GDM1 (cell line): ENCODE results near the gene CACNB2.
"Not testable (repeated sequence)": the region's sequence is repeated elsewhere in the genome, so short reads cannot be mapped to it uniquely, and the experiment has no call there.

Source experiments
- DNase-seq: peaks from one replicate; lab custom pipeline; 2025; lab: John Stamatoyannopoulos, UW

Gene CACNB2

GRCh38 chr10:18201877-18202276 is 61.7 kb downstream of the CACNB2 start:
- DNase-seq: no peak

DNA sequence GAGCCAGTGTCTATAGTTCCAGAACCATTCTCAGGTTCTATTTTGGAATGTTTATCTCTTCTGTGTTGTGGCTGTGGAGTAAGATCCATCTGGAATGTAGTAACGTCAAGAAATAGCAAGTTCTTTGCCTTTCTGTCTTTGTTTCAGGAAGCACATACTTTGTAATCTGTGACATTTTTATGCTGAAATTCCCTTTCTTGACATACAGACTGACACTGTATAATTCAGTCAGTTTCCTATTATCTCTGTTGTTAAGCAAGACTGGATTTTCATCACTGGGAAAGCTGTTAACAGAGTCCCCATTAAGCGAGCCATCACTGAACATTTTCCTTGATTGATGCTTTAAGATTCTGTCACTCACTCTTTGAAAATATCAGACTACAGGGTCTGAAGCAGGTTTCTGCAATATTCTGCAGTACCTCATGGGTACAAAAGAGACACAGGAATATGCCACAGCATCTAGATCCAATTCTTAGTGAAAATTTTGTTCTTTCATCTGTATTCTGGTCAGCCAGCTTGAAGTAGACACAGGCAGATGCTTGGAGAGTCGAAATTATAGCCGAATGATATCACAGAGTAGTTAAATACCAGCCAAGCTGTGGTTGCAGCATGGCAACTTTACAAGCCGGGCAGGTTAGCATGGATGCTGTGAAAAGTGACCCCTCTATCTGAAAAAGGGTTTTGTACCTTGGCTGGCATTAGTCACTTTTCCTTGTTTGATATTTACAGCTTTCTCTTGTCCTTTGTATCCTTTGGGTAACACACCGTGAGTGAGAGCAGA is 62.6 kb downstream of the CACNB2 start:
- no peak for DNase-seq

- no peak for DNase-seq
Measured at GRCh38 chr10:18203471-18203870, 63.2 kb downstream of the CACNB2 start.

DNA sequence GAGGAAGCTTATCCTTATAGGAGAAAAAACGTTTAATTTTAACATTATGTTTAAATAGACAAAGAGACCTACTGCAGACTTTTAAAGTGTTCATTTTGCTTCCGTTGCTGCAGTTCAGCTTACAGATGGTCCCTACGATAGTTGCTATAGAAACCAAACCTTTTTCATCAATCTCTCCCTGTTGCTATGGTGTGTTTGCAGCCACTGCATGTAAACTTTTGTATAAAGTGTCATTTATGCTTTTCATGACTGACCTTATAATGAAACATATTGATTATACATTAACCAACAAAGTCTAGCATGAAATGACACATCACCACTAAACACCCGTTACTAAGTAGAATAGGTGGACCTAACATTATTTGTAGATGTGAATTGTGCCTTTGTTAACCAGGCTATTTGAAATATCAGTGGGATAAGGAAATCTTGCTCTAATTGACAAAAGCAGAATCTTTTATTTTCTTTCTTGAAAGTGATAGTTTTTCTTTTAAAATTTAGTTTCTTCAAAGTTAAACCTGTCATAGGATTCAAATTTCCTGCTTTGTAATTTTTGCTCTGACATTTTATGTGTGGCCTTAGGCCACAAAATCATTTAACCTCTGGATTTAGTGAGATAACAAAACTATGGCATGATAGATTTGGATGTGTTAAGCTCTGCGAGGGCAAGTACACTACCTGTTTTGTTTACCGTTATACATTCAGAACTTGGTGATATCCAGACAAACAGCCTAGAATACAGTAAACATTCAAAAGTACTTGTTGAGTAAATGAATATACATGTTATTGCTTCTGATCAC is 64.0 kb downstream of the CACNB2 start:
- no peak for DNase-seq

GRCh38 chr10:18205098-18205834 is 65.0 kb downstream of the CACNB2 start:
- no peak for DNase-seq

DNA sequence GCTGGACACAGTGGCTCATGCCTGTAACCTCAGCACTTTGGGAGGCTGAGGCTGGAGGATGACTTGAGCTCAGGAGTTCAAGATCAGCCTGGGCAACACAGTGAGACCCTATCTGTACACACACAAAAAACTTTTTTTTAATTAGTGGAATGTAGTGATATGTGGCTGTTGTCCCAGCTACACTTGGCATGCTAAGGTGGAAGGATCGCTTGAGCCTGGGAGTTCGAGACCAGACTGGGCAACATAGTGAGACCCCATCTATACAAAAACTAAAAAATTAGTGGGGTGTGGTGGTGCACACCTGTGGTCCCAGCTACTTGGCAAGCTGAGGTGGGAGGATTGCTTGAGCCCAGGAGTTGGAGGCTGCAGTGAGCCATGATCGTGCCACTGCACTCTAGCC is 68.0 kb downstream of the CACNB2 start:
- DNase-seq: not testable (repeated sequence)

GRCh38 chr10:18209241-18209640 is 69.0 kb downstream of the CACNB2 start:
- DNase-seq: no peak

DNA sequence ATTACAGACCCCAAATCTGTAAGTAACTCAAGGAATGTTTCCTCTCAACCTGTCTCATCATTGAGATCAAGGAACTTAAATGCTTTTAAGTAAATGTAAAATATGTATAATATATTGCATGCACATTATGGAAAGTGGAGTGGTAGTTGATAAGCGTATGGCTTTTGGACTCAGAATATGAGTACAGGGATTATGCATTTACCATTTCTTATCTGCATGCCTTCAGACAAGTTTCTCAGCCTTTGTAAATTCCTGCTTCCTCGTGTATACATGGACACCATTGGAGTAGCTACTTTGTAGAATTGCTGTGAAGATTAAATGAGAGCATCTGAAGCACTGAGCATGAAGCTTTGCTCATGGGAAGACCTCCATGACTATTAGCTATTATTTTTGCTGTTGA is 70.5 kb downstream of the CACNB2 start:
- no peak for DNase-seq

GRCh38 chr10:18211862-18212261 is 71.6 kb downstream of the CACNB2 start:
- no peak for DNase-seq

GRCh38 chr10:18213271-18213670 is 73.0 kb downstream of the CACNB2 start:
- no peak for DNase-seq

DNA sequence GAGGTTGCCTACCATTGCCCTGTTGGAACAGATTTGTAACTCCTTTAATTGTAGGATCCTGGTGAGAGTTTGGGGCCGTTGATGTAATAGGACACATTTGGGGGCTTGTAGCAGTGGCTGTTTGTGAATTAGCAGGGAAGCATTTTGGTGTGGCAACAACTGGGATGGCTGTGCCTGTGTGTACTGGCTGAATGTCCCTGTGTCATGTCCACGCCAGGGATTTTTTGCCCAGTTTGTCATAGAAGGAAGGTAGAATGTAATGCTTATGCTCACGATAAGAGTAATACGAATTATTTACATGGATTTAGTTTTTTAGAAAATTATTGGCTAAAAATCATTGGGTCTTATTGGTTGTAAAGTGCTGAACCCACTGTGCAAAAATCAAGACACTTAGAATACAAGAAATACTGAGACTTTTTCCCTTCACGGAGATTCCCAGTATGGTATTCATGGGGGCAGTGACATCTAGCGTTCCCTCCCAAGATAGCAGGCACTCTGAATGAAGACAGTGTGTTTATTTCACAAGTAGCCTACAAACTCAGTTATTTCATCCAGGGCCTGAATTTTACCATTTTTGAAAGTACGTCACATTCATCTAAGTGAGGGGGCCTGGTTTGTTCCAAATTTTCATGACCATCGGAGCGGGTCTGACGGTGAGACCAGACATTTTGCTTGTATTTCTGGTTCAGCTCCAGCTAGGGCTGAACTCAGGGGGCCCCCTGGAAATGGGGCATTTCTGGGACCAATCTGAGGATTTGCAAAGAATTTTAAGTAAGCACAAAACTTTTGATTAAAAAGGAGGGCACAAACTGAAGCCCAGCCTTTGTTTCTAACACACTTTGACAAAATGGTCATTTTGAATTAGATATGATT is 74.7 kb downstream of the CACNB2 start:
- DNase-seq: no peak

DNA sequence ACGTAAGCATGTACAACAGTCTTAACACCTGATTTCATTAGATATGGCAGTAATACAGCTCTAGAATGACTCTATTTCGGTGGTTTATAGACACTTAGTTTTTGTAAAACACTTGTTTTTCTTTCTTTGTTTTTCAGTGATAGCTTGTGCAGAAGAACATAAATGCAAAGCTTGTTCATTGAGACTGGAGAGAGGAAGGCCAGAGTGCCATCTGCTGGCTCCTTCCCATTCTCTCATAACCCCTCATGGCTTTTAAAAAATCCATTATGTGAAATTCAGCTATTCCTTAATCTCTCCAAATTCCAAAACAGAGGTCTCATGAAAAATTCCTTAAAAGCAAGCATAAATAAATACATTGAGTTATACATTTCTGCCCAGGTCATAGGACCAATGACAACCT is 76.3 kb downstream of the CACNB2 start:
- no peak for DNase-seq

DNA sequence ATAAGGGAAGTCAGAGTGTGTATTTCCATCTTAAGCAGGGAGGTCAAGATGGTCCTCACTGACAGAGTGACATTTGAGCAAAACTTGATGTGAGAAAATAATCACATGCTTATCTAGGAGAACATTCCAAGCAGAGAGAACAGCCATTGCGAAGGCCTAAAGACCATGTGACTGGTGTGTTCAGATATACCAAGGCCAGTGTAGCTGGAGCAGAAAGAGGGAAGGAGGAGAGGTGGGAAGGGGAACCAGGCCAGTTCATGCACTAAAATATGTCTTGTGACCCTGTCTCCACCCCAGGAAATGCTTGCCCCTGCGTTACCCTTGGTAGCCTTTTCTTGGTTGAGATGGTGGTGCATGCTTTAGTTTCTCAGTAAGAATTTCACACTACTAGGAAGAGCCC is 77.4 kb downstream of the CACNB2 start:
- DNase-seq: no peak

GRCh38 chr10:18219146-18219545 is 78.9 kb downstream of the CACNB2 start:
- DNase-seq: no peak

GRCh38 chr10:18221123-18221522 is 80.9 kb downstream of the CACNB2 start:
- no peak for DNase-seq

GRCh38 chr10:18221882-18222281 is 81.7 kb downstream of the CACNB2 start:
- DNase-seq: no peak

- no peak for DNase-seq
Measured at GRCh38 chr10:18222866-18223265, 82.6 kb downstream of the CACNB2 start.

GRCh38 chr10:18223898-18224297 is 83.7 kb downstream of the CACNB2 start:
- no peak for DNase-seq

DNA sequence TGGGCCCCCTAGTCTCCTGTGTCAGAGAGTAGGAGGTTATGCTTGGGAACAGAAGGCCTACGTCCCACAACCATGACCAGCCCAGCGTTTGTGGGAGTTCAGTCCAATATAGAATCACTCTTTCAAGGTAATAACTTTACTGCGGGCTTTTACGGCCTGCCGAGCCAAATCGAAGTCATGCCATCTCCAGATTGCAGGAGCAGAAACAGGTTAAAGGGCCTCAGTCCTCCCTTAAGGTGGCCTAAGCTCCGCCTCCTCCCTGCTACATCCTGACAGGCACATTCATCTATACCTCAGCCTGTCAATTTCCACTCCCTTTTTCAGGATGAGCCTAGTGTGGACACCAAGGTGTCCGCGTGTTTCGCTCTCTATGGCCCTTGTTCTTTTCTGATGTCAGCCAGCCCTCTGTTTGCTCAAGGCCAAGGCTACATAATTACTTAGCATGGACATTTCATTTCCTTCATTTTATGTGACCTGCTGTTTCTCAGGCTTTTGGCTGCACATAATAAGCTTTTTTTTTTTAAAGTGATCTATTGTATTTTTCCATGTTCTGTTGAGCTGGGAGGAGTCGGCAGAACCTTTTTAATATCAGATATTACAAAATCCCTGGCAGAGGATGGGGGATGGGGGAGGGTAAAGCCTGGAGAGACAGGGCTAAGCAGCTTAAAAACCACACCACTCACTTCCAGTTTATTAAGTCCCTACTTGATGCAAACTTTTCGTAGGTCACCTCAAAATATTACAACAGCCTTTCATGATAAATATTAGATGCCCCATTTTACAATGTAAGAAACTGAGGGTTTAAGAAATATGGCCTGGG is 84.6 kb downstream of the CACNB2 start:
- no peak for DNase-seq

GRCh38 chr10:18226336-18226735 is 86.1 kb downstream of the CACNB2 start:
- DNase-seq: no peak

- DNase-seq: no peak
Measured at GRCh38 chr10:18229826-18230225, 89.6 kb downstream of the CACNB2 start.
